IPS-20b (cell line): ENCODE results near the gene TMED5.
A peak's percentile ranks its signal among the peaks of the same experiment; 100 is the strongest.

Experiments
- H3K27ac ChIP-seq: one replicate; pipeline ENCODE4 v1.5.1; 2013; ENCODE audit warnings: low read length
- H3K27me3 ChIP-seq: 2 replicates; pipeline ENCODE4 v1.6.1; 2013; ENCODE audit warnings: mild to moderate bottlenecking, low read length, inconsistent platforms; ENCODE audit not compliant: insufficient read depth
- H3K36me3 ChIP-seq: 2 replicates; pipeline ENCODE4 v1.6.1; 2013; ENCODE audit warnings: low read depth, mild to moderate bottlenecking, inconsistent platforms, low read length, moderate library complexity; ENCODE audit not compliant: insufficient read depth
- H3K4me1 ChIP-seq: 2 replicates; pipeline ENCODE4 v1.6.1; 2013; ENCODE audit warnings: mild to moderate bottlenecking, control low read depth, inconsistent platforms, low read length, moderate library complexity; ENCODE audit not compliant: insufficient read depth
- H3K4me3 ChIP-seq: 2 replicates; pipeline ENCODE4 v1.5.1; 2013; ENCODE audit warnings: mild to moderate bottlenecking, low read length, inconsistent platforms
- H3K9ac ChIP-seq: 2 replicates; pipeline ENCODE4 v1.6.1; 2013; ENCODE audit warnings: low read depth, mild to moderate bottlenecking, inconsistent platforms, low read length, moderate library complexity
- H3K9me3 ChIP-seq: 2 replicates; pipeline ENCODE4 v1.6.1; 2013; ENCODE audit warnings: mild to moderate bottlenecking, low read depth, low read length, inconsistent platforms; ENCODE audit not compliant: insufficient read depth

Gene TMED5

DNA sequence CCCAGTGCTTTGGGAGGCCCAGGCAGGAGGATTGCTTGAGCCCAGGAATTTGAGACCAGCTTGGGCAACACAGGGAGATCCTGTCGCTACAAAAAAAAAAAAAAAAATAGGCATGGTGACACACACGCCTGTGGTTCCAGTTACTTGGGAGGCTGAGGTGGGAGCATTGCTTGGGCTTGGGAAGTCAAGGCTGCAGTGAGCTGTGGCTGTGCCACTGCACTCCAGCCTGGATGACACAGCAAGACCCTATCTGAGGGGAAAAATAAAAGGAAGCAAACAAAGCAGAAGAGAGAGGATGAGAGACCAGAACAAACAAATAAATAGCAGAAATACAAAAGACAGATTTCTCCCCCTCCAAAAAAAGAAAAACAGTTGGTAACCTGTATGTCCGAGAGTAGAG, 67.1 kb downstream of the TMED5 start:
- Histone ChIP-seq H3K9ac (no peak overlapping the region), H3K36me3 (peaks cover 72% of the 10 kb centered on the region), H3K4me3 (no peak overlapping the region), H3K27ac (no peak overlapping the region), H3K4me1 (peaks cover 24% of the 10 kb centered on the region), H3K27me3 (no peaks in the 10 kb centered on the region), H3K9me3 (no peaks in the 10 kb centered on the region)

DNA sequence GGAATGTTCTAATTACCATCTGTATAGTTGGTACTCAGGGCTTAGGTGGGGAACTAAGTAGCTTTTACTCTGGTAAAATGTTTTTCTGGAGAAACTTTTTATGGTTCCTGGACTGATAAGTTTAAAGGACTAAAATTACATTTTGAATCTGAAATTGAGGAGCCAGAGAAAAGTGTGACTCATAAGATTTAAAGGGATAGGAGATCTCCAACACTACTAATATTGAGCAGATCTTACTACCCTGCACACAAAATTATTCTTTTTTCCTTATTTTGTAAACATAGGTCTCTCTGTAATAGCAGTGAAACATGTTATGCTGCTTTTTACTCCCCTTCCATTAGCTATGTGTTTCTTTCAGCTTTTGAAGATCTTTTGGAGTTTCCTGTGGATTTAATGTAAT, 68.7 kb downstream of the TMED5 start:
- peak overlapping the region; percentile 35; the same call in 1 of the 2 replicates for H3K9ac ChIP-seq
- no peaks in the 10 kb centered on the region for H3K27me3 ChIP-seq
- peak overlapping the region; percentile 44; the same call in 1 of the 2 replicates for H3K4me3 ChIP-seq
- H3K4me1 ChIP-seq, result peaks cover 24% of the 10 kb centered on the region
- H3K9me3 ChIP-seq, result no peaks in the 10 kb centered on the region; the same call in 1 of the 2 replicates
- no peak overlapping the region for H3K27ac ChIP-seq
- peaks cover 70% of the 10 kb centered on the region for H3K36me3 ChIP-seq

- no peaks in the 10 kb centered on the region; the same call in 1 of the 2 replicates for H3K9me3 ChIP-seq
- 0 out of 2 replicates have a peak overlapping the region, but pooled peaks have one; percentile 35 for H3K9ac ChIP-seq
- peak overlapping the region; percentile 44 for H3K4me3 ChIP-seq
- H3K36me3 ChIP-seq, result peaks cover 67% of the 10 kb centered on the region
- H3K27ac ChIP-seq, result no peak overlapping the region
- no peaks in the 10 kb centered on the region for H3K27me3 ChIP-seq
- H3K4me1 ChIP-seq, result peaks cover 24% of the 10 kb centered on the region
These were observed 69.1 kb downstream of the TMED5 start for GRCh38 chr1:93111065-93111464.

GRCh38 chr1:93109578-93109977, 70.6 kb downstream of the TMED5 start:
- Histone ChIP-seq H3K27ac (no peak overlapping the region), H3K36me3 (peaks cover 62% of the 10 kb centered on the region), H3K4me1 (peaks cover 24% of the 10 kb centered on the region), H3K27me3 (no peaks in the 10 kb centered on the region), H3K9me3 (no peaks in the 10 kb centered on the region; the same call in 1 of the 2 replicates), H3K4me3 (no peak overlapping the region), H3K9ac (no peak overlapping the region)

GRCh38 chr1:93108335-93108734, 71.9 kb downstream of the TMED5 start:
- H3K9ac ChIP-seq, result no peak overlapping the region
- H3K9me3 ChIP-seq, result no peaks in the 10 kb centered on the region; the same call in 1 of the 2 replicates
- H3K27me3 ChIP-seq, result no peaks in the 10 kb centered on the region
- no peak overlapping the region for H3K4me3 ChIP-seq
- H3K4me1 ChIP-seq, result peaks cover 24% of the 10 kb centered on the region
- peaks cover 64% of the 10 kb centered on the region for H3K36me3 ChIP-seq
- no peak overlapping the region for H3K27ac ChIP-seq

DNA sequence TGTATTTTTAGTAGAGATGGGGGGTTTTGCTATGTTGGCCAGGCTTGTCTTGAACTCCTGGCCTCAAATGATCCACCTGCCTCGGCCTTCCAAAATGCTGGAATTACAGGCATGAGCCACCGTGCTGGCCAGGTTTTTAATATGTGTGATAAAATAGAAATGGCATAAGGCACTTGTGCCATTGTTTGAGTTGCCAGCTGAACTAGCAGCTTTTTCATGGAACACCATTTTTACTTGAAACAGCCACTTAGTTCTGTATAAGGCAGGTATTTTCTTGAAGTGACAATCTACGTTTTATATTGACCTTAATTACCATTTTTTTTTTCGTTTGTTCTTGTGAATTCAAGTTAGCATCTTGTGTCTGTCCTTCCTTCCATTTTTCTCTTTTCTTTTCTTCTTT, 72.8 kb downstream of the TMED5 start:
- H3K4me3 ChIP-seq, result no peak overlapping the region

GRCh38 chr1:93106226-93106625, 74.0 kb downstream of the TMED5 start:
- Histone ChIP-seq H3K27ac (no peak overlapping the region), H3K9me3 (no peaks in the 10 kb centered on the region; the same call in 1 of the 2 replicates), H3K9ac (no peak overlapping the region), H3K36me3 (peaks cover 55% of the 10 kb centered on the region), H3K4me1 (peaks cover 16% of the 10 kb centered on the region), H3K27me3 (no peaks in the 10 kb centered on the region), H3K4me3 (no peak overlapping the region)

More for the DNA sequence above, 72.8 kb downstream of the TMED5 start:
- Histone ChIP-seq H3K9ac (no peak overlapping the region), H3K27me3 (no peaks in the 10 kb centered on the region), H3K36me3 (peaks cover 57% of the 10 kb centered on the region), H3K27ac (no peak overlapping the region), H3K9me3 (no peaks in the 10 kb centered on the region; the same call in 1 of the 2 replicates), H3K4me1 (peaks cover 24% of the 10 kb centered on the region)

- Histone ChIP-seq H3K4me3 (no peak overlapping the region), H3K27ac (no peak overlapping the region)
These were observed 78.1 kb downstream of the TMED5 start for GRCh38 chr1:93102142-93102541.

More at GRCh38 chr1:93102142-93102541, 78.1 kb downstream of the TMED5 start:
- H3K27me3 ChIP-seq, result no peaks in the 10 kb centered on the region
- H3K9ac ChIP-seq, result no peak overlapping the region
- H3K9me3 ChIP-seq, result no peaks in the 10 kb centered on the region; the same call in 1 of the 2 replicates
- peaks cover 19% of the 10 kb centered on the region for H3K4me1 ChIP-seq
- peaks cover 33% of the 10 kb centered on the region for H3K36me3 ChIP-seq
